IgD-negative memory B cell (primary cell): Measurements from ENCODE around the gene ZC3H12A. TPM values are rescaled to one million over a fixed set of nuclear protein-coding genes. Genes with fewer than 3 reads are reported as not detected.
A peak's percentile ranks its signal among the peaks of the same experiment; 100 is the strongest.

Experiments used
- H3K27ac Mint-ChIP-seq, 3 donors: one replicate each; pipeline ENCODE4 v1.8.0; 2020 to 2022; ENCODE audit warnings: mild to moderate bottlenecking in 3 of 3, mixed read lengths in 3 of 3, moderate library complexity in 1 of 3
- H3K27me3 Mint-ChIP-seq: one replicate; pipeline ENCODE4 v1.8.0; 2021; ENCODE audit warnings: mixed read lengths
- H3K36me3 Mint-ChIP-seq: one replicate; pipeline ENCODE4 v1.8.0; 2020; ENCODE audit warnings: mild to moderate bottlenecking, mixed read lengths
- H3K4me1 Mint-ChIP-seq, 3 donors: one replicate each; pipeline ENCODE4 v1.8.0; 2020 to 2022; ENCODE audit warnings: mixed read lengths in 3 of 3, mild to moderate bottlenecking in 1 of 3
- H3K4me3 Mint-ChIP-seq, 4 donors: one replicate each; pipeline ENCODE4 v1.8.0; 2020 to 2022; ENCODE audit warnings: mild to moderate bottlenecking in 4 of 4, mixed read lengths in 4 of 4, moderate library complexity in 3 of 4
- H3K9me3 Mint-ChIP-seq, 3 donors: one replicate each; pipeline ENCODE4 v1.8.0; 2020 to 2021; ENCODE audit warnings: mixed read lengths in 3 of 3, mild to moderate bottlenecking in 1 of 3
- polyA plus RNA-seq: library from polyadenylated mRNA; unstranded; fragments of 300-500 nt; fragmentation: Illumina TruSeq; gene quantifications from one replicate; pipeline ENCODE4 v1.2.3, GENCODE V29; 2021

Gene ZC3H12A
- polyA plus RNA-seq, 1 donor from 2014 or later: 20.6 TPM

DNA sequence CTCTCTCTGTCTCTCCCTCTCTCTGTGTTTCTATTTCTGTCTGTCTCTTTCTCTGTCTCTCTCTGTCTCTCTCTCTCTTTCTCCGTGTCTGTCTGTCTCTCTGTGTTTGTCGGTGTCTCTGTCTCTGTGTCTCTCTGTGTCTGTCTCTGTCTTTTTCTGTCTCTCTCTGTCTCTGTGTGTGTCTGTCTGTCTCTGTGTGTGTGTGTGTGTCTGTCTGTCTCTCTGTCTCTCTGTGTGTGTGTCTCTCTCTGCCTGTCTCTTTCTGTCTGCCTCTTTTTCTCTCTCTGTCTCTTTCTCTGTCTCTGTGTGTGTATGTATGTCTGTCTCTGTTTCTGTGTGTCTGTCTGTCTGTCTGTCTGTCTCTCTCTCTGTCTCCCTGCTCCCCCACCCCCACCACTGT lies 31.7 kb upstream of the ZC3H12A start:
- no peaks in the 10 kb centered on the region for H3K36me3 Mint-ChIP-seq
- H3K27ac Mint-ChIP-seq: no peak overlapping the region
- H3K9me3 Mint-ChIP-seq: no peaks in the 10 kb centered on the region
- H3K27me3 Mint-ChIP-seq: peaks cover 18% of the 10 kb centered on the region
- peaks cover 0 to 1% (median 0%) of the 10 kb centered on the region in 3 donors for H3K4me1 Mint-ChIP-seq
- H3K4me3 Mint-ChIP-seq: no peak overlapping the region

DNA sequence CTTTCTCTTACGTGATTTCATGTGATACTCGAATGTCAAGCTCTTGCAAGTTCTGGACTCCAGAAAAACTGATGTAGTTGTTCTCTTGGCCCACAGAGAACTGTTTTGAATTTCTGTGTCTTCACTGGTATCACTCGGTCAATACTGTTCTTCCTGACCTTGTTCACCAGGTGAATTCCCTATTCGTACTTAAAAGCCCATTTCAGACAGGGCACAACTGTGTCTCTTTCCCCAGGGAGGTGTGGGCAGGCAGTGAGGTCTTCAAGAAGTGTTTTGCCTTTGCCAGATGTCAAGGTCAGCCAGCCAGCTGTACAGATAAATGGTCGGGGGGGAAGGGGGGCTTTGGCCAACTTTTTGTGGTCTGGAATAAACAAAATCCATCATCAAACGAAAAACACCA lies 27.5 kb upstream of the ZC3H12A start:
- no peaks in the 10 kb centered on the region for H3K36me3 Mint-ChIP-seq
- peaks cover 19% of the 10 kb centered on the region for H3K27me3 Mint-ChIP-seq
- H3K4me1 Mint-ChIP-seq: peaks cover 0 to 9% (median 2%) of the 10 kb centered on the region in 3 donors
- no peaks in the 10 kb centered on the region for H3K9me3 Mint-ChIP-seq
- no peak overlapping the region for H3K4me3 Mint-ChIP-seq
- peak overlapping the region in 1 of 3 donors; percentile 13 for H3K27ac Mint-ChIP-seq

DNA sequence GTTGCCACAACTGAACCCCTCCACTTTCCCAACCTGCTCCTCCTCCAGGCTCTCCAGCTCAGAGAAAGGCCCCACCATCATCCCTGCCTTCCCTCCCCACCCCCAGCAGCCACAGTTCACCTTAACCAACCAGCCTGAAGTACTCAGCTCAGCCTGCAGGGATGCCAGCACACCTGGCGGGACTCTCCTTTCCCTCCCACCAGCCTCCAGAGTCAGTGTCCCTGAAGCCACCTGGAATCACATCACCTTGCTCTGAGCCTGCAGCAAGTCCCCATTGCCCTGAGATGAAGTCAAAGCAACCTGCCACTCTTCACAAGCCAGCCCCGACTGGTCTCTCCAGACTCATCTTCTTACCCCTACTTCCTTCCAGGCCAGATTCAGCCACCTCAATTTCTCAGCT lies 26.2 kb upstream of the ZC3H12A start:
- H3K9me3 Mint-ChIP-seq: no peaks in the 10 kb centered on the region
- no peak overlapping the region for H3K4me3 Mint-ChIP-seq
- H3K27ac Mint-ChIP-seq: no peak overlapping the region
- no peaks in the 10 kb centered on the region for H3K36me3 Mint-ChIP-seq
- peaks cover 0 to 9% (median 2%) of the 10 kb centered on the region in 3 donors for H3K4me1 Mint-ChIP-seq
- peaks cover 18% of the 10 kb centered on the region for H3K27me3 Mint-ChIP-seq

DNA sequence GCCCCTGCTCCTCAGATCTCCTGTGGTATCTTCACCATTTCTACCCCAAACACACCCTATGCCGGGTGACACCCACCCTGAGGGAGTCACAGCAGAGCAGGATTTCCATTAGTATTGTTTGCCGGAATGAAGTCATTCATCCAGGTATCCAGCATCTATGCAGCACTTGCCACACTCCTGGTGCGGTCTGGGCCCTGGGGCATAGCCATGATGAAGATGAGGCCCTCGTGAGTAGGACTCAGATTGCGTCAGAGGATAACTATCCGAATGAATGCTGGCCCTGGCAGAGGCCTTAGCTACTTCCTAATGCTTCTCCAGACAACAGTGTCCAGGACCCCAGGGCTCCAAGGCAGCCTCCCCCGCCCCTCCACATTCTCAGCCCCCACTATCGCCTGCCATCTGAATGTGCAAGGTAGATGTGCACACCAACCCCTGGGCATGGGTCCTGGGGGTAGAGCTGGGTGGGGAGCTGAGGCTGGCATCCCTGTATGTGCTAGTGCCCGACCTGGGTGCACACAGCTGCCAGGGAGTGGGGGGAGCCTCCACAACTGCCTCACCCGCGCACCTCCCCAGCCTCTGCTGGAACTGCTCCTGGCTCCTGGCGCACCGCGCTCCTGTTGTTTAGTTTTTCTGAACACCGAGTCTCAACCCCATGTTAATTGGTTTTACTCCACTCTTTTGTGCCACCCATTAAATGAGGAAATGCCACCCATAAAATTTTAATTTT lies 25.5 kb upstream of the ZC3H12A start:
- Mint-ChIP-seq H3K9me3 (no peaks in the 10 kb centered on the region), H3K27ac (no peak overlapping the region), H3K36me3 (no peaks in the 10 kb centered on the region), H3K4me3 (no peak overlapping the region), H3K4me1 (peaks cover 0 to 9% (median 2%) of the 10 kb centered on the region in 3 donors), H3K27me3 (peaks cover 17% of the 10 kb centered on the region)

DNA sequence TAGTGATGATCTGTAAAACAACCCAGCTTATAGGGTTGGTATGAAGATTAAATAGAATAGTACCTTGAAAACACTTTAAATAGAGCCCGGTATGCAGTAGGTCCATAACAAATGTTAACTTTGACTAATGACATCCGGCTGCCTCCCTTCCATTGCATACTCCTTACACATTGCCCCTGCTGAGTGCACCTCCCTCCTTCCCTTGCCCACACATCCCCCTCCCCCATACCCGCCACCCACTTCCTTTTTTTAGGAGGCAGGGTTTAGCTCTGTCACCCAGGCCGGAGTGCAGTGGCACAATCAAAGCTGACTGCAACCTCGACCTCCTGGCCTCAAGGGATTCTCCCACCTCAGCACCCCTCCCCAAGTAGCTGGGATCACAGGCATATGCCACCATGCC lies 24.4 kb upstream of the ZC3H12A start:
- H3K9me3 Mint-ChIP-seq: no peaks in the 10 kb centered on the region
- H3K4me1 Mint-ChIP-seq: peaks cover 3 to 11% (median 4%) of the 10 kb centered on the region in 3 donors
- H3K4me3 Mint-ChIP-seq: no peak overlapping the region
- peaks cover 13% of the 10 kb centered on the region for H3K27me3 Mint-ChIP-seq
- no peak overlapping the region for H3K27ac Mint-ChIP-seq
- H3K36me3 Mint-ChIP-seq: no peaks in the 10 kb centered on the region

DNA sequence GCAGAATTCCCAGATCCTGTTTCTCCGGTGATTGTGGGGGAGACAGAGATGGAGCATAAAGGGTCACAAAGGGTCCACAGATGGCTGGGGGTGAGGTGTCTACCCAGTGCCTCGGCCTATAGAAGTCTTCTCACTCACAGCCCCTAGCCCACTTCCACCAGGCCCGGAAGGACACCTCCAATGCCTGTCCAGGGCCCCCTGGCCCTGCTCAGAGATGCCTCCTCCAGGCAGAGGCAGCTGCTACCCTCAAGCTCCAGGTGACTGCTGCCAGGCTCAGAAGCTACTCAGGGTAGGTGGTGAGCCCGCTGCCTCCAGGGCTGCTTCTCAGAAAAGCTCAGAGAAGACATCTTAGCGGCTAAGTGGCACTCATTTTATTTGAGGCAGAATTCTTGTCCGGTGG lies 22.0 kb upstream of the ZC3H12A start:
- Mint-ChIP-seq H3K4me1 (peaks cover 5 to 12% (median 5%) of the 10 kb centered on the region in 3 donors), H3K27me3 (peaks cover 7% of the 10 kb centered on the region), H3K36me3 (no peaks in the 10 kb centered on the region), H3K9me3 (no peaks in the 10 kb centered on the region), H3K4me3 (no peak overlapping the region), H3K27ac (no peak overlapping the region)

DNA sequence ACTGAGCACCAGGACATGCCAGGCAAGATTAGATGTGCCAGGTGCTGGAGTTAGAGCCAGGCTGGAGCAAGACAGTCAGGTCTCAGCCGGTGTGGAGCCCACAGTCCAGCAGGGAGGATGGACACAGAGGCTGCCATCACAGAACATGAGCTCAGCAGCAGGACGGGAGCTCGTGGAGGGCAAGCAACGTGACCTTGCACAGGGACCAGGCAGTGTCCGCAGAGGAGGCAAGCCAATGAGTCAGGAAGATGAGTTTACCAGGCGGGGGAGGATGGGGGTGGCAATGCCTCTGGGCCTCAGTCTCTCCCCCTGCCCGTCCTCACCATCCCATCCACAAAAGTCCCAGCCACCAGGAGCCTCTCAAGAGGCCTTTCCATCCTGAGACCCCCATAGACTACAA lies 20.7 kb upstream of the ZC3H12A start:
- Mint-ChIP-seq H3K4me3 (no peak overlapping the region), H3K9me3 (no peaks in the 10 kb centered on the region), H3K4me1 (peaks cover 5 to 12% (median 6%) of the 10 kb centered on the region in 3 donors), H3K36me3 (no peaks in the 10 kb centered on the region), H3K27ac (no peak overlapping the region), H3K27me3 (peaks cover 2% of the 10 kb centered on the region)

DNA sequence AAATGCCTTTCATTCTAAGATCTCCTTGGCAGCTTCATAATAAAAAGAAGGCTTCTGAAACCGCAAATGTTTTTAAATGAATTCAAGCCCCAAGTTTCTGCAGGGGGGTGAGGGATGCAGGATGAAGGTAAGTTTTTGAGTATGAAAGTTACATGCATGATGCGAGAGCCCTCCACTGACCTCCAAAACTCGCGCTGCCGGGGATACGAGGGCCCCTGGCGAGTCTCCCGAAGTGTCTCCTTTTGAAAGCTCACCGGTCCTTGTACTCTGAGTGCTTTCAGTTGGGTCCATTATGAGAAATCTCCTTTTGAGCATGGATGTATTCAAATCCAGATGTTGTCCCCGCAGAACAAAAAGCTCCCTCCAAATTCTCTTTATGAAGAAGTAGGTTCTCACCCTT lies 18.9 kb upstream of the ZC3H12A start:
- no peaks in the 10 kb centered on the region for H3K9me3 Mint-ChIP-seq
- no peak overlapping the region for H3K27ac Mint-ChIP-seq

DNA sequence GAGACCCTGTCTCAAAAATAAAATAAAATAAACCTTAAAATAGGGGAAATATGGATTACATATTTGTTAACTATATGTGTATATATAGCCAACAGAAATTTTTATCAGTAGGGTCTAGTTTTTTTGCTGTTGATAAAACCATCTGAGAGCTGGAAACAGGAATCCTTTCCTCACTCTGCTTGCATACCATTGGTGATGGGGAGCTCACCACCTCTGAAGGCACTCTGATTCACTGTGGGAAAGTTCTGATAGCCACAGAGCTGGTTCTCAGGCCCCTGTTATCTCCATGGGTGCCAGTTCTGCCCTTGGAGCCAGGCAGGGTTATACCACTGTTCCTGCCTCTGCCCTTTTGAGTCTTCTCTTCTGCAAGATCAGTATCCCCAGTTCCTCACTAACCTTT lies 17.8 kb upstream of the ZC3H12A start:
- no peak overlapping the region for H3K4me3 Mint-ChIP-seq
- H3K4me1 Mint-ChIP-seq: peaks cover 4 to 5% (median 5%) of the 10 kb centered on the region in 3 donors
- no peaks in the 10 kb centered on the region for H3K27me3 Mint-ChIP-seq
- no peak overlapping the region for H3K27ac Mint-ChIP-seq
- H3K9me3 Mint-ChIP-seq: no peaks in the 10 kb centered on the region
- no peaks in the 10 kb centered on the region for H3K36me3 Mint-ChIP-seq

More for the DNA sequence above, 18.9 kb upstream of the ZC3H12A start:
- Mint-ChIP-seq H3K4me3 (no peak overlapping the region), H3K4me1 (peaks cover 4 to 5% (median 5%) of the 10 kb centered on the region in 3 donors), H3K36me3 (no peaks in the 10 kb centered on the region), H3K27me3 (no peaks in the 10 kb centered on the region)

DNA sequence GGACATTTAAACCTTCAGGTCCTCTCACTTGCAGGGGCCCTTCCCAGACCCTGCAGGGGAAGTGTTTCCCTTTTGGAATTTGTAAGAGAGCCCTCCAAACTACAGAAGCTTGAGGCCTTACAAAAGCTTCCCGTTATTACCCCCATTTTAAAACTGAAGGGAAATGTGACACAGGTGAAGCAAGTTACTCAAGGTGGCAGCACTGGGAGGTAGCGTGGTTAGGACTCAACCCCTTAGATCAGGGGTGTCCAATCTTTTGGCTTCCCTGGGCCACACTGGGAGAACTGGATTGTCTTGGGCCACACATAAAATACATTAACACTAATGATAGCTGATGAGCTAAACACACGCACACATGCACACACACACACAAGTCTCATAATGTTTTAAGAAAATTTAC lies 15.8 kb upstream of the ZC3H12A start:
- H3K4me1 Mint-ChIP-seq: peaks cover 4 to 5% (median 5%) of the 10 kb centered on the region in 3 donors
- peak overlapping the region in 1 of 3 donors; percentile 27 for H3K27ac Mint-ChIP-seq
- no peaks in the 10 kb centered on the region for H3K9me3 Mint-ChIP-seq
- no peaks in the 10 kb centered on the region for H3K27me3 Mint-ChIP-seq
- no peak overlapping the region for H3K4me3 Mint-ChIP-seq
- H3K36me3 Mint-ChIP-seq: no peaks in the 10 kb centered on the region

DNA sequence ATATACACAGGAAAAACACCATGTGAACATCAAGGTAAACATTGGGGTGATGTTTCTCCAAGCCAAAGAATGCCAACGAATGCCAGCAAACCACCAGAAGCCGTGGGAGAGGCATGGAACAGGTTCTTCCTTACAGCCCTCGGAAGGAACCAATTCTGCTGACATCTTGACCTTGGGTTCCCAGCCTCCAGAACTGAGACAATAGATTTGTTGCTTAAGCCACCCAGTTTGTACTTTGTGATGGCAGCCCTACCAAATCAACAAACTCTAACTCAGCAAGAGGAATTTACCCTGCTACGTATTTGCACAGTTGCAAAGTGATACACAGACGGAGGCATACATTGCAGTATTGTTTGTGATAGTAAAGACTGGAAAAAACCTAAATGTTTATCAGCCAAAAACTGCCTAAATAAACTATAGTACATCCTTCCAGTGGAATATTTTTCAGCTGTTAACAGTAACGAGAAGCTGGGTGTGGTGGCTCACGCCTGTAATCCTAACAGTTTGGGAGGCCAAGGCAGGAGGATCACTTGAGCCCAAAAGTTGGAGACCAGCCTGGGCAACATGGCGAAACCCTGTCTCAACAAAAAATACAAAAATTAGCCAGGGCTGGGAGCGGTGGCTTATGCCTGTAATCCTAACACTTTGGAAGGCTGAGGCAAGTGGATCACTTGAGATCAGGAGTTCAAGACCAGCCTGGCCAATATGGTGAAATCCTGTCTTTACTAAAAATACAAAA lies 12.5 kb upstream of the ZC3H12A start:
- Mint-ChIP-seq H3K4me1 (peaks cover 0 to 2% (median 0%) of the 10 kb centered on the region in 3 donors), H3K4me3 (no peak overlapping the region), H3K36me3 (peaks cover 1% of the 10 kb centered on the region), H3K27me3 (no peaks in the 10 kb centered on the region), H3K27ac (no peak overlapping the region), H3K9me3 (no peaks in the 10 kb centered on the region)

DNA sequence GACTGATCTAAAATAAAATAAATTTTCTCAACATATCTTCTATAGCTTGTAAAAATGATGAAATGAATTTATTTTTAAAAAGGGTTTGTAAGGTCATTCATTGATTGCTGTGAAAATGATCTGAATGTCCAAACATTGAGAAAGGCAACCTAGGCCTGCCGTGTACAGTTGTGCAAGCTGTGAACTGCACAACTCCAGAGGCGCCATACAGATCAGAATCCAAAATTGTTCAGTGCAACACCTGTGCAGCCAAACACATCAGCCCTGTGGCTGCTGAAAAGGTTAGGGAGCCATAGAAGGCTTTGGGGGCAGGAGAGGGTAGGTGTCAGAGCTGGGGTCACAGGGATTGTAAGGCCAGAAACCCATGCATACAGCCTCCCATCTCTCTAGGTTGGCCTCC lies 9.9 kb upstream of the ZC3H12A start:
- H3K4me1 Mint-ChIP-seq: no peaks in the 10 kb centered on the region
- H3K36me3 Mint-ChIP-seq: peaks cover 1% of the 10 kb centered on the region
- no peak overlapping the region for H3K4me3 Mint-ChIP-seq
- H3K9me3 Mint-ChIP-seq: no peaks in the 10 kb centered on the region
- H3K27ac Mint-ChIP-seq: no peak overlapping the region
- H3K27me3 Mint-ChIP-seq: no peaks in the 10 kb centered on the region

DNA sequence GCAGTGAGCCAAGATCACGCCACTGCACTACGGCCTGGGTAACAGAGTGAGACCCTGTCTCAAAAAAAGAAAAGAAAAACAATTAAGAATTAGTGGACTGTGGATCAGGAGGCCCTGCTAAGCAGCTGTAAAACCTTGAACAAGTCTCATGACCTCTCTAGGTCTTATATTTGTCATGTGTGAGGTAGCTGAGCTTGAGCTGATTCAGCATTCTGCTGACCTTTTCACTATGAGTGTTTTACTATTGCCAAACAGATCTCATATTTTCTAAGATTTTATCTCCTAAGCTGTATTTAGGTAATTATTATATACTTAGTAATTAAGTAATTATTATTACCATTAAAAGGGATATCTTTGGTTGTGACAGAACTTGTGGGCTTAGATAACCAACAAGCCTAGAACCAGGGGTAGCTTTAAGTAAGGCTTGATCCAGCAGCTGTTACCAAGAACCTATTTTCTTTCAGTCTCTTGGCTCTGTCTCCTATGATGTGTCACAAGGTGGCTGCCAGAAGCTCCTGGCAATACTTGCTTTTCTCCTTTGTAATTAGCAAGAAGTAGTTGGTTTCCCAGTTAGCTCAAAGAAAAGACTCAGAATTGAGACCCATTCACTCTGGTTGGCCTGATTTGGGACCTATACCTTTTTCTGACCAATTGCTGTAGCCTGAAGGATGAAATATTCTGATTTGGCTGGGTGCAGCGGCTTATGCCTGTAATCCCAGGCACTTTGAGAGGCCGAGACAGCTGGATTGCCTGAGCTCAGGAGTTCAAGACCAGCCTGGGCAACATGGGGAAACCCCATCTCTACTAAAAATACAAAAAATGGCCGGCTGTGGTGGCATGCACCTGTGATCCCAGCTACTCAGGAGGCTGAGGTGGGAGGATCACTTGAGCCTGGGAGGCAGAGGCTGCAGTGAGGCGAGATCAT lies 8.5 kb upstream of the ZC3H12A start:
- Mint-ChIP-seq H3K27me3 (no peaks in the 10 kb centered on the region), H3K4me1 (no peaks in the 10 kb centered on the region), H3K27ac (no peak overlapping the region), H3K9me3 (no peaks in the 10 kb centered on the region), H3K4me3 (no peak overlapping the region), H3K36me3 (peaks cover 1% of the 10 kb centered on the region)

DNA sequence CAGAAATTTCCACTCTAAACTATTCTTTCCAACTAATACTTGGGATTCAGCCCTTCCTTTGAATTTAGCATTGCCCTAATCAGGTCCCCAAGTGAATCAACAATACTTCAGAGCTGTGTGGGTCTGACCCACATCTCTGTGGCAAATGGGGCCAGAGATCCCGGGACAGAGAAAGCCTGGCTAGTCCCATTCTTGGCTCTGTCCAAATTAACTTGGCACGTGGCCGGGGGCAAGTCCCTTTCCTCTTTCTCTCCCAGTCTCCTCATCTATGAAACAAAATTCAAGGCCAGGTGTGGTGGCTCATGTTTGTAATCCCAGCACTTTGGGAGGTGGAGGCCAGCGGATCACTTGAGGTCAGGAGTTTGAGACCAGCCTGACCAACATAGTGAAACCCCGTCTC lies 6.3 kb upstream of the ZC3H12A start:
- Mint-ChIP-seq H3K36me3 (peaks cover 1% of the 10 kb centered on the region), H3K27me3 (no peaks in the 10 kb centered on the region), H3K27ac (no peak overlapping the region), H3K4me1 (peaks cover 0 to 8% (median 8%) of the 10 kb centered on the region in 3 donors), H3K9me3 (no peaks in the 10 kb centered on the region), H3K4me3 (no peak overlapping the region)

DNA sequence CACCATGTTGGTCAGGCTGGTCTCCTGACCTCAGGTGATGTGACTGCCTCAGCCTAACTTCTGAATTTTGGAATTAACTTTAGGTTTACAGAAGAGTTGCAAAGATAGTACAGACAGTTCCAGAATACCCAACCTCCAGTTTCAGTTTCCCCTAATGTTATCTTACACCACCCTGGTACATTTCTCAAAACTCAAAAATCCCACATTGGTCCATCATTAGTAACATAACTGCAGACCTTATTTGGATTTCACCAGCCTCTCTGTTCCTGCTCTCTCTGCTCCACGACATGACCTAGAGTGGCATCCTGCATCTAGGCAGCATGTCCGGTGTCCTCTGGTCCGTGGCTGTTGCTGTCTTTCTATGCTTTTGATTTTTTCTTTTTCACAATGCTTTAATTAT lies 5.0 kb upstream of the ZC3H12A start:
- peak overlapping the region in 2 of 4 donors; percentile 1 to 51 for H3K4me3 Mint-ChIP-seq
- peaks cover 7 to 16% (median 15%) of the 10 kb centered on the region in 3 donors for H3K4me1 Mint-ChIP-seq
- H3K27ac Mint-ChIP-seq: no peak overlapping the region
- no peaks in the 10 kb centered on the region for H3K27me3 Mint-ChIP-seq
- no peaks in the 10 kb centered on the region for H3K9me3 Mint-ChIP-seq
- no peaks in the 10 kb centered on the region for H3K36me3 Mint-ChIP-seq
